ENCODE measurements around the gene SLC31A1.

- no peak for TF ChIP-seq CTCF (IDR thresholded peaks at IDR 0.05)
- no peak for TF ChIP-seq POLR2AphosphoS5 (IDR thresholded peaks at IDR 0.05)
Observed at GRCh38 chr9:113247640-113248039, 26.3 kb downstream of the SLC31A1 start.
